Stimulated activated CD4-positive, alpha-beta T cell treated with anti-CD3 and anti-CD28 coated beads, TNF-alpha, amount 100 ng/mL, for 4 hours (primary cell): ENCODE data around the gene CCP110.

Experiments
- DNase-seq, 3 experiments: peaks; one replicate each; pipeline ENCODE4 v3.0.0-alpha.2; 2020; ENCODE audit warnings: low read depth in 3 of 3

CCP110 gene, protein sequence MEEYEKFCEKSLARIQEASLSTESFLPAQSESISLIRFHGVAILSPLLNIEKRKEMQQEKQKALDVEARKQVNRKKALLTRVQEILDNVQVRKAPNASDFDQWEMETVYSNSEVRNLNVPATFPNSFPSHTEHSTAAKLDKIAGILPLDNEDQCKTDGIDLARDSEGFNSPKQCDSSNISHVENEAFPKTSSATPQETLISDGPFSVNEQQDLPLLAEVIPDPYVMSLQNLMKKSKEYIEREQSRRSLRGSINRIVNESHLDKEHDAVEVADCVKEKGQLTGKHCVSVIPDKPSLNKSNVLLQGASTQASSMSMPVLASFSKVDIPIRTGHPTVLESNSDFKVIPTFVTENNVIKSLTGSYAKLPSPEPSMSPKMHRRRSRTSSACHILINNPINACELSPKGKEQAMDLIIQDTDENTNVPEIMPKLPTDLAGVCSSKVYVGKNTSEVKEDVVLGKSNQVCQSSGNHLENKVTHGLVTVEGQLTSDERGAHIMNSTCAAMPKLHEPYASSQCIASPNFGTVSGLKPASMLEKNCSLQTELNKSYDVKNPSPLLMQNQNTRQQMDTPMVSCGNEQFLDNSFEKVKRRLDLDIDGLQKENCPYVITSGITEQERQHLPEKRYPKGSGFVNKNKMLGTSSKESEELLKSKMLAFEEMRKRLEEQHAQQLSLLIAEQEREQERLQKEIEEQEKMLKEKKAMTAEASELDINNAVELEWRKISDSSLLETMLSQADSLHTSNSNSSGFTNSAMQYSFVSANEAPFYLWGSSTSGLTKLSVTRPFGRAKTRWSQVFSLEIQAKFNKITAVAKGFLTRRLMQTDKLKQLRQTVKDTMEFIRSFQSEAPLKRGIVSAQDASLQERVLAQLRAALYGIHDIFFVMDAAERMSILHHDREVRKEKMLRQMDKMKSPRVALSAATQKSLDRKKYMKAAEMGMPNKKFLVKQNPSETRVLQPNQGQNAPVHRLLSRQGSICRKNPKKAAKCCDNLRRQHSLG

DNA sequence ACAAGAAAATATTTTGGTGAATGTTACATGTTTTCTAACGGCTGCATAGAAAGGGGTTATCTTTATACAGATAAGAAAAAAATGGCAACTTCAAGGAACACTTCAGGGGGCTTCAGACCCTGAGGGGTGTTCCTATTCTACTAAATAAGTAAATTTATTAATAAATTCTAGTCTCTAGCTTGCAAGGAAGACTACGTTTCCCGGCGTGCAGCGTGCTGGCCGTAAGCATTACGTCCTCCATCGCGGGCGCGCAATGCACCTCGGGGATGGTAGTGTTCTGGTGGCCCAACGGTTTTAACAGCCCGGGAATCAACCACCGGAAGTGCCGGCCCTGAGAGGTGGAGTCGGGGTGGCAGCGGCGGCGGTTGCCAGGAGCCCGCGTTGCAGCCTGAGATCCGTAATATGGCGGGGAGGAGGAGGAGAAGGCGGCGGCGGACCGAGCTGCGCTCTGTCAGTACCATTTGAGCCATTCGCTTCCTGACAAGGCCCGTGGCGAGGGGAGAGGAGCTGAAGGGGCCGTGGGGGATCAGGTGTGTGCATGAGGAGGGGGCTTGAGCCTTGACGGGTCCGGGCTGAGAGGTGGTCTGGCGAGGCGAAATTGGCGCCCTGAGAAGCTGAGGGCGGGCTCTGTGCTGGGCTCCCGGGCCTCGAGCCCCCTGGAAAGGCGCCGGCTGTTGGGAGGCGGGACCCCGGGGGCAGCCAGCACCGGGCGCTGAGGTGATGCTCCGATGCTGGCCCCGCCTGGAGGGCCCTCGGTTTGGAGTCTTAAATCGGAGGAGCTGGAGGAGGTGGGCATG, at the start of gene CCP110:
Gene CCP110 (plus strand): TSS at position 384 of the 797 bp plus-strand sequence. CDS start 3,940 bp downstream, outside the sequence.
- DNase-seq = peak; percentile 87 to 88 (median 87)

DNA sequence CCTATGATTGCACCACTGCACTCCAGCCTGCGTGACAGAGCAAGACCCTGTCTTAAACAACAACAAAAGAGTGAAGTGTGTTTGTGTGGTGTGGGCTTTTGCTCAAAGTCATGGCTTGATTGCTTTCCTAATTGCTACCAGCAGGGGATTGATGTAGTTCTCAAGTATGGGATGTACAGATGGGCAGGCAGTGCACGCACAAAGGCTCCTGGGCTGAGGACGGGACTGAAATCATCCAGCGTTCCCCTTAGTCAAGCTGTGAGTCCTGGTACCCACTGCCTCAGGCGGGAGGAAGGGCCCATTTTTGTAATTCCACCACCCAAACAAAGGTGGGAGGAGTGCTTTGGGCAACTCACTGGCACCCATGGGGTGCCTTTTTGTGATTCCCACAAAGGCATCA, 49.1 kb upstream of the CCP110 start:
- no peak for DNase-seq

DNA sequence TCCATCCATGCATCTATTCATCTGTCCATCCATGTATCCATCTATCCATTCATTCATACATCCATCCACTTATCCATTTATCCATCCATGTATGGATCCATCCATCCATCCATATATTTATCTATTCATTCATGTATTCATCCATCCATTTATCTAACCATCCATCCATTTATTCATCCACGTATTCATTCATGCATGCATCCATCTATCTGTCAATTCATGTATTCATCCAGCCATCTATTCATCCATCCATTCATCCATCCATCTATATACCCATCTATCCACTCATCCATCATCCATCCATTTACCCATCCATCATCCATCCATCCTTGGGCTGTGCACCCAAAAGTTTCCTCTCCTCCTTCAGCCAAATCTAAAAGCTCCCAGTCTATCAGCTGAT, 45.2 kb upstream of the CCP110 start:
- DNase-seq = no peak

DNA sequence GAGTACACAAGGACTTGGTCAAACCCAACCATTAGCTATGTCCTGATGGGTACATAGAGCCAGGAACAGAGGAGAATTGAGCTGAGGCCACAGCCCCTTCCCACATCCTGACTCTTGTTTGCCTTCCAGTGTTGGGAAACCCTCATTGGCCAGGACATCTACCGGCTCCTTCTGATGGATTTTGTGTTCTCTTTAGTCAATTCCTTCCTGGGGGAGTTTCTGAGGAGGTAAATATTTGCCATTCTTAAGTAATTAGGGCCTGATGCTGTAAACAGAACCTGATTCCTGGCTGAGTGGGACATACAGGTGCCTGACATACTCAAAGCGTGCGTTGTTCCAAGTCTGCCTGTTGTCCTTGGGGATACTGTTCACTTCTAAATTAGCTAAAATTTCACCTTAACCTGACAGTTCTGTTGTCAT, 44.4 kb upstream of the CCP110 start:
- DNase-seq = no peak

DNA sequence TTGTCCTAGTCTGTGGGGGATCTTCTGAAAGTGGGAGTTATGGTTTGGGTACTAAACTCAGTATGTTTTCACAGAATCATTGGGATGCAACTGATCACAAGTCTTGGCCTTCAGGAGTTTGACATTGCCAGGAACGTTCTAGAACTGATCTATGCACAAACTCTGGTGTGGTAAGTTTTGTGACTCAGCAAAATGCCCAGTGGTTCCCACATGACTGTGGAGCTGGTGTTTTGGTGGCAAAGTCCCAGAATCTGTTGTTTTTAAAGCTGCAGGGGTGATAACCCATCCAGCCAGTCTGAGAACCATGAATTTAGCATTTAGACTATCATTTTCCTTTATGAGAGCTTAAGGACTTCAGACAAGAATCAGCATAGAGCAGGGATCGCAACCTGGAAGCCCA, 42.4 kb upstream of the CCP110 start:
- no peak for DNase-seq

DNA sequence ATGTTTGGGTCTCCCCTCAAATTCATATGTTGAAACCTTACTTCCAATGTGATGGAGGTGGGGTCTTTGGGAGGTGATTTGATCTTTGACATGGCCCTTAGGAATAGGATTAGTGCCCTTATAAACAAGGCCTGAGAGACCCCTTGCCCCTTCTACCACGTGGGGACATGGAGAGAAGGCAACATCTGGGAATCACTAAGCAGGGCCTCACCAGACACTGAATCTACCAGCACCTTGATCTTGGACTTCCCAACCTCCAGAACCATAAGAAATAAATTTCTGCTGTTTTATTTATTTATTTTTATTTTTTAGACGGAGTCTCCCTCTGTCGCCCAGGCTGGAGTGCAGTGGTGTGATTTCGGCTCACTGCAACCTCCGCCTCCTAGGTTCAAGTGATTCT, 42.0 kb upstream of the CCP110 start:
- DNase-seq = no peak

DNA sequence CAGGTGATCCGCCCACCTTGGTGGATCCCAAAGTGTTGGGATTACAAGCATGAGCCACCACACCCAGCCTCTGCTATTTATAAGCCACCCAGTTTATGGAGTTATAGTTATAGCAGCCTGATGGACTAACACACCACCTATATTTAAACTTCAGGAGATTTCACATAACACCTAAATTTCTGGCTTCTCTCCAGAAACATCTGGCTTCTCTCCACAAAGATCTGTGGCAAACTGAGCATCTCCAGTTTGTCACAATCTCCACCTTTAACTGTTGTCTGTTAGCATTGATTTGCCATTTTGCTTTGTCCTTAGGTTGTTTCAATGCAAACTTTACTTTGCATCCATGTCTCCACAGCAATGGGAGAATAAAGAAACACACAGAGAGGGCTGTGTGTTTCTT, 41.5 kb upstream of the CCP110 start:
- DNase-seq = no peak

DNA sequence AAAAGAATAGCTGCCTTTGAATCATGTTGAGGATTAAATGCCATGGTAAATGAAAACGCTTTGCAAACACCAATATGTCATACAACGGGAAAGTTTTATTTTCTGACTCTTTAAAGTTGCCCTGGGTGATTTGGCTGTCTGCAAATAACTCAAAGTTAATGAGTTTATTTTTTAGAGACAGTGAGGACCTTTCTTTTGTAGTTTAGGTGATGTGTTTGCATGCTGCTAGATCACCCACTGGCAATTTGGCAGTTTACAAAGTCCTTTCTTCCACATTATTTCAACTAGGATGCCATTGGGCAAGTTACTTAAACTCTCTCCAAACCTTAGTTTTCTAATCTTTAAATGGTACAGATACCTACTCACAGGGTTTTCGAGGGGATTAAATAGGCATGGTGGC, 39.6 kb upstream of the CCP110 start:
- DNase-seq = no peak

DNA sequence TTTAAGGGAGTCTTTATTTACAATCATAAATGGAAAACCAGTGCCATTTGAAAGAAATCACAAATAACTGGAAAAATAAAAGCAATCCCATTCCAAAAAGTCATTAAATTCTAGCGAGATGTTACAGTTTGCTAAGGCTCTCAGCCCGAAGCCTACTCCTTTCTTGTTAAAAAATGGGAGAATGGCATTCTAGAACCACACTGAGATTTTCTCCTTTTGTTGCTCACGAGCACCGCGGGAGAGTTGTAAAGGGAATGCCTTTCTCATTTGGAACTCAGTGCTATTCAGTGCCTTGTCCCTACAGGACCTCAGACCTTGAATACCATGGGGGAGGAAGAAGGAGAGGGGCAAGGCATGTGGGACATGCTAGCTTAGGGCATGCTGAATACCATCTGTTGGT, 38.1 kb upstream of the CCP110 start:
- DNase-seq = no peak

DNA sequence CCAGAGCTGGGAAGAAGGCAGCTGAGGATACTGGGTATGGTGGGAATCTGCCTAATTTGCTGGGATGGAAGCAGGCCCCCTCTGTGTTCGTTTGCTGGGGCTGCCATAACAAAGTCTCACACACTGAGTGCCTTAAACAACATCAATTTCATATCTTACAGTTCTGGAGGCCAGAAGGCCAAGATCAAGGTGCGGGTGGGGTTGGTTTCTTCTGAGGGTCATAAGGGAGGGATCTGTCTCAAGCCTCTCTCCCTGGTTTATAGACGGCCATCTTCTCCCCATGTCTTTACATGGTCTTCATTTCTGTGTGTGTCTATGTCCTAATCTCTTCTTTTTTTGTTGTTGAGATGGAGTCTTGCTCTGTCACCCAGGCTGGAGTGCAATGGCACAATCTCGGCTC, 37.7 kb upstream of the CCP110 start:
- DNase-seq = no peak

DNA sequence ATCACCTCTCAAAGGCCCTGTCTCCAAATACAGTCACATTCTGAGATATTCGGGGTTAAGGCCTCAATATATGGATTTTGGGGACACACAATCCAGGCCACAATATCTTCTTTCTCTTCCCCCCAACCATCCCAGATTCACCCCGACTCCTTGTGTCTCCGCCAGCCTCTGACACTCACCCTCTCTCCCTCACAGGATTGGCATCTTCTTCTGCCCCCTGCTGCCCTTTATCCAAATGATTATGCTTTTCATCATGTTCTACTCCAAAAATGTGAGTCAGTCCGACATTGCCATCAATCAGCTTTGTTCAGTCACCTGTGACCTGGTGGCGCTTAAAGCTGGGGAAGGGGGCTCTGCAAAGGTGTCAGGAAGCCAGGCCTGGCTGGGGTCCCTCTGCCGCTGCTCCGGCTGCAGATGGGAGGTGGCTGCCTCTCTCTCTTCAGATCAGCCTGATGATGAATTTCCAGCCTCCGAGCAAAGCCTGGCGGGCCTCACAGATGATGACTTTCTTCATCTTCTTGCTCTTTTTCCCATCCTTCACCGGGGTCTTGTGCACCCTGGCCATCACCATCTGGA, 36.9 kb upstream of the CCP110 start:
- DNase-seq = no peak

DNA sequence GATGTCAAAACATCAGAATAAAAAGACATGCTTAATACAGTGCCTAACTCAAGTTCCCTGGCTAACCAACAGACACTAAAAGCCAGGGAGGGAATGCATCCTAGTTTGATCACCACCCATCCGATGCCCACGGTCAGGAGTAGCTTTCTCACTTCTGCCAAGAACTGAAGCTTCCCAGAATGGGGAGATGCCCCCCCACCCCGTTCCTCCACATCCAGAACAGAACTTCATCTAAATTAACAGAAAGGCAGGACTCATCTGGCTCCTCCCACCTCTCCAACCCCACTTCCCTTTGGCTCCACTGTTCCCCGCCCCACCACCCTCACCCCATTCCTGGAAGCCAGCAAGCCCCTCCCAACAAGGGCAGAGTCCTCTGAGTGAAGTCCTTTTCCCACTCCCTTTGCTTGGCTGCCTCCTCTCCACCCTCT, 35.5 kb upstream of the CCP110 start:
- DNase-seq = no peak

DNA sequence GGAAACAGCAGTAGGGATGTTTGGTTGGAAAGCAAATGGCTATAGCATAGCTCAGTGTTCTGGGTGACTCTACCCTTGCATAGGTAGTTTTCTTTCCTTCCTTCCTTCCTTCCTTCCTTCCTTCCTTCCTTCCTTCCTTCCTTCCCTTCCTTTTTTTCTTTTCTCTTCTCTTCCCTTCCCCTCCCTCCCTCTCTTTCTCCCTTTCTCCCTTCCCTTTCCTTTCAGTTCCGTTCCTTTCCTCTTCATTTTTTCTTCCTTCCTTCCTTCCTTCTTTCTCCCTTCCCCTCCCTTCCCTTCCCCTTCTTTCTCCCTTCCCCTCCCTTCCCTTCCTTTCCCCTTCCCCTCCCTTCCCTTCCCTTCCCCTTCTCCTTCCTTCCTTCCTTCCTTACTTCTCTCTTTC, 33.1 kb upstream of the CCP110 start:
- no peak for DNase-seq

DNA sequence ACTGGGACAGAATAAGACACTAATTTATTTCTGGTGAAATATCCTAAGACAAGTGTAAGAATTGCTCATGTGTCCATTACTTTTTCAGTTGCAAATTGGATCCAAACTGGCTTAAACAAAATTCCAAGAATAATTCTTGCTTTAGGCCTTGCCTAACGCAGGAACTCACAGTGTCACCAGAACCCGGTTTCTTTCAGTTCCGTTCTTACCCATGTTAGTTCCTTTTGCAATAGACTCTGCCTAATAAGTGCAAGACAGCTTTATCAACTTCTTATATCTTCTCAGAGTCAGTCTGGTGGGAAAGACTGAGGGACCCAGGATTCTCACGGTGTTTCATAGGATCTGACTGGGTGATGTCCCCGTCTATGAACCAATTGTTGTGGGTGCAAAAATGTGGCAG, 26.6 kb upstream of the CCP110 start:
- DNase-seq = no peak

DNA sequence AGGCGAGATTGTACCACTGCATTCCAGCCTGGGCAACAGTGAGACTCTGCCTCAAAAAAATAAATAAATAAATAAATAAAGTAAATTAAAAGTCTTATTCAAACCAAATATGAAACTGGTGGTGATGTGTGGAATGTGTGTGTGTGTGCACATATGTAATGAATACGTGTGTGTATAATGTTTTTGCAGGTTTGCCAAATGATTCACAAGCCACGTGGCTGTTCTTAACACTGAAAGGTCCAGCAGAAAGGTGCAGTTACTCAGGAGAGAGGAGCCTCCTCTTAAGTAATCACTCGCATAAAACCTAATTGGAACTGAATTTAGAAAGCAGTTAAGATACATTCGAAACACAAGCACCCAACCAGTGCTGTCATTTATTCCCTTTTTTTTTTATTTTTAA, 24.7 kb upstream of the CCP110 start:
- no peak for DNase-seq

DNA sequence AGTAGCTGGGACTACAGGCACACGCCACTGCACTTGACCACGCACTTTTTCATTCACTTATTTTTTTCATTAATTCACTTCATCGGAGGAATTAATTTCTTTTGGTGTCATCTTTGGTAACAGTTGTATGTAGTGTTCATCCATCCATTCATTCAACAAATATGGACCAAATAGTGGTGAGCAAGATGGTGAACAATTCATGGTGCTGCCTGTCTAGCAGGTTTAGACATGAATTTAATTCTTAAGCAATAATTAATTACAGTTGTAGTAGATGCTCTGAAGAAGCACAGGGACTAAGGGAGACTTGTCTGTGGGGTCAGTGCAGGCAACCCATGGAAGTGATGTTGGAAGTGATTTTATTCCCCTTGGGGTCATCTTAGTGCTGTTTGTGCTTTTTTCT, 24.3 kb upstream of the CCP110 start:
- DNase-seq = no peak

DNA sequence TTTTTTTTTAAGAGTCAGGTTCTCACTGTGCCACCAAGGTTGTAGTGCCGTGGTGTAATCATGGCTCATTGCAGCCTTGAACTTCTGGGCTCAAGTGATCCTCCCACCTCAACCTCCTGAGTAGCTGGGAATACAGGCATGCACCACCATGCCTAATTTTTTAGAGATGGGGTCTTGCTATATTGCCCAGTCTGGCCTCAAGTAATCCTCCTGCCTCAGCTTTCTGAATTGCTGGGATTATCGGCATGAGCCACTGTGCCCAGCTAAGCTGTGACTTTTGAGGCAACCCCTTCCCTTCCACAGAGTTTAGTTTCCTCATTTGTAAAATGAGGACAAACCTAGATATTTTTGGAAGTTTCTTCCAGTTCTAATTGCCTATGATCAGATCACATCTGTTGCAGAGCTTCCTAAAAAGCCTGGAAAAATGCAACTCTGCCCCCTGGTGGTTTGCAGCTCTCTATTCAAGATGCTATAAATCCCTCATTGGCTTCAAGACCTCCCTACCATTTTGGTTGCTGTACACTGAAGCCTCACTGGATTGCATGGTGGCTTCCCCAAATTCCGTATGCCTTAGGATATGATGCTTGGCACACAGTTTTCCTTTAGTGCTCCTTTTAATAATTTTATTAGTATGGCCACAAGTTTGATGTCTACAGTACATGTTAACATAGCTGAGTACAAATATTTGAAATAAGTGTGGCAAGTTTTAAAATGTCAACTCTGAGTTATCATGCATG, 21.2 kb upstream of the CCP110 start:
- DNase-seq = peak in 1 of 3 experiments; percentile 37

DNA sequence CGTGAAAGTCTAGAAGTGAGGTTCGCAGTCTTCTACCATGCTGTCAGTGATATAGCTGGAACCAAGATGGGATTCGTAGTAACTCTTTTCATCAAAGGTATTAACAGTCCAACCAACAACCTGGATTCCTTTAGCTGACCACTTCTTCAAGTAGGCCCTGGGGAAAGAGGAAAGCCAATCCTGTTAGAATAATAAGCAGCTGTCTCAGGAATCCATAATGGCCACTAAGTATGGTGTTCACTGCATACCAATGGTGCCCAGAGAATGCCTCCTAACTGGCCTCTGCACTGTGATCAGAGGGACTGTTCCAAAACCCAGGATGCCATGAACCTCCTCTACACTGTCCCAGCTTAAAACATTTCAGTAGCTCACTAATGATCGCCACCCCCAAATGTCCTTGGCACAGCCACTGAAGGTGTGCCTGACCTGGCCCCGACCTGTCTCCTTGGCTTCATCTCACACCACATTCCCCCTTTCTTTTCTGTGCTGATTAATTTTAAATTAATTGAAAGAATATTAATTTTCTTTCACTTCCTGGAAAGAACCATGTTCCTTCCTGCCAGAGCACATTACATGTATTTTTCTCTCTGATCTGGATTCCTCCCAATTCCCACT, 20.2 kb upstream of the CCP110 start:
- no peak for DNase-seq

DNA sequence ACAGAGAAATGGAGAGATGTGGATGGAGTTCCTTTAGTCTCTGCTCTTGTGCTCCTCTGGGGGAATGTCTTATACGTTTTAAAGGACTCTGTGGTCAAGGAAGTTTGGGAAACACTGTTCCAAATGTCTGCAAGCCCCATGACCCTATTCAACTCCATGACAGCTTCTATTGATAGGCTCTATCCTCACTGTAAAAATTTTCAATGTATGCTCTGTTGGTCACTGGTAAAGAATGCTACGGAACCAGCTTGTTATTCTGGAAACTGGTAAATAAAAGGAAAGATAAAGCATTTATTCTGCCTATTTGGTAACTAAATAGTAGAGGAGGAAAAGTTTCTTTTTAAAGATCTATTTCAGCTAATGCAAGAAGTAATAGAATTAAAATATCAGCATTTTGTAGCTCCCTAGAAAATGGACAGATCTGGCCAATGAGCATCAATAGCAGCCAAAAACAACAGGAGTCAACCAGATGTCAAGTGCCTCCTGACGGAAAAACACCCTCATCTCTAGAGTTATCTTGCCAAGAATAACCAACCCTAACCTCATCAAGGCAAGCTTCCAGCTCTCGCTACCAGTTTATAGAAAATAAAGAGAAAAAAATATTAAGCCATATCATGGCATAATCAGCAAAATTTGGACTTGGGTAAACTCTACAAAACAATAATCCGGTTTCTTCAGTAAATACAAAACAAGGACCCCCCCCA, 18.0 kb upstream of the CCP110 start:
- DNase-seq = no peak

DNA sequence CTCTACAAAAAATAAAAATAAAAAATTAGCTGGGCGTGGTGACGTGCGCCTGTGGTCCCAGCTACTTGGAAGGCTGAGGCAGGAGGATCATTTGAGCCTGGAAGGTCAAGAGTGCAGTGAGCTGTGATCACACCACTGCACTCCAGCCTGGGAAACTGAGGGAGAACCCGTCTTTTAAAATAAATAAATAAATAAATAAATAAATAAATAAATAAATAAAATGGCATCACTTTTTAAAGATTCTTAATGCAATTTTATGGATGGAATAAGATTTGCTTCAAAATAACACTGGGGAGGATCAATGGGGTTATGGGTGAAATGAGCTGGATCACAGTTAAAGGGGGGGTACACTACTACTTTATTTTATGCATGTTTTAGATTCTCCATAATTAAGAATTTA, 16.8 kb upstream of the CCP110 start:
- DNase-seq = no peak
